Stimulated activated CD4-positive, alpha-beta T cell treated with anti-CD3 and anti-CD28 coated beads, Interleukin-12 subunit alpha, Interleukin-12 subunit beta, amount 100 ng/mL, for 4 hours (primary cell): ENCODE measurements around the gene RHO.

Experiments
- DNase-seq: peaks from one replicate; pipeline ENCODE4 v3.0.0-alpha.2; 2020

Gene RHO

DNA sequence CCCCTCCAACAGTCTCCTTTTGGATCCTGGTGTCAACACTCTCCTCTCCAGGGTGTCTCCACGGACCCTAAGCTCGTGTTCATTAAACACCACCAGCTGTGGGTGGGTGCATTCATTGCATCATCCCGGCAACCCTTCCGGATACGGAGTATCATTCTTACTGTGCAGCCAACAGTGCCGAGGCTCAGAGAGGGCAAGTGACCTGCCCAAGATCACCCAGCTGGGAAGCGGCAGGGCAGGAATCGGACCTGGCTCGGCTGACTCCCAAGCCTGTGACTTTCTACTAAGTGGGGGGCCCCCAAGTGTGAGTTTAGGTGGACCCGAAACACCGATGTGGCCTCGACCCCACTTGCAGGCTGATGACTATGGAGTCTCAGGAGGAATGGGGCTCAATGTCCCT lies 34.9 kb downstream of the RHO start:
- DNase-seq, result no peak

DNA sequence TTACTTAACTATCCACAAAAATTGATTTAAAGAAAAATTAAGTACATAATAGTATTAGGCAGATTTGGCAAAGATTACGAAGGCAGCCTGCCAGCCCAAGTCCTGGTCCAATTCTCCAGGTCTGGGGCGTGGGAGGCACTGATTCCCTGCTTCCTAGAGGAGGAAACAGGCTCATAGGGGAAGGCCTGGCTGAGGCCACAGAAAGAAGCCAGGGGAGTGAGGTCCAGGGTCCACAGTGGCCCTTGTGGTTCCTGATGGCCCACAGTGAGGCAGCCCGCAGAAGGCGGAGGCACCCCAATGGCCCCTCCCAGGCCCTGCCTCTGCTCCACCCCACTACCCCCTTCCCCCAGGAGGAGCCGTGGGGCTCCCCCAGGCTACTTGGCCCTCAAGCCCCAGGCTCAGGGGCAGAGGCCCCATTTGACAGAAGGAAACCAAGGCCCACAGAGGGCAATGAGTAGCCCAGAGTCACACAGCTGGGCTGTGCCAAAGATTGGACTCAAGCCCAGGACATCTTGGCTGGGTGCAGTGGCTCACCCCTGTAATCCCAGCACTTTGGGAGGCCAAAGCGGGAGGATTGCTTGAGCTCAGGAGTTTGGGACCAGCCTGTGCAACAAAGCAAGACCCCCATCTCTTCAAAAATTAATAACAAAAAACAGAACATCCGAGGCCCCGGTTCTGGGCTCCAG lies 35.6 kb downstream of the RHO start:
- no peak for DNase-seq

DNA sequence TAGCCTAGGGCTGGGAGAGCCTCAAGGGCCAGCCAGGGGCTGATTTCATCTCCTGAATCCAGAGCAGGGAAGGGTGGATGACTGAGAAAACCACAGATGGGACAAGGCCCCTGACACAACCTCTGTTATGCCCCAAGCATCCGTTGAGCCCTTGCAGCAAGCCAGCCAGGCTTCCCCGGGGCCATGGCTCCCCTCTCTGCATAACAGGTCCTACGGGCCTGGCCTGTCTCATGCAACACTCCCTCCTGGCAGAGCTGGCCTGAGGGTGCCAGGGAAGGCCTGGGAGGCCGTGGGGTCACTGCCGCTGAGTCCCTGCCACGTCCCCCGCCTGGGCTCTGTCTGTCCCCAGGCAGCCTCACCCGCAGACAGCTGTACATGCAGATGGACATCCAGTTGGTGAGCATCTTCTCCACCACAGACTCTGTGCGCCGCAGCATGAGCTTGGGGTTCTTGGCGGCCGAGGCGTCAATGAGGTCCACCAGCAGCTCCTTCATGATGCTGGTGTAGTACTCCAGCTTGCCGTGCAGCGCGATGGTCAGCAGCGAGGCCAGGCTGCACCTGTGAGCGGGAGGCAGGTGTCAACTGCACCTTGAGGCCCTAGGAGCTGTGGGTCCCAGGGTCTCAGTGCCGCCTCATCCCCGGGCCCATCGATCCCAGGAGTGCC lies 36.7 kb downstream of the RHO start:
- no peak for DNase-seq

DNA sequence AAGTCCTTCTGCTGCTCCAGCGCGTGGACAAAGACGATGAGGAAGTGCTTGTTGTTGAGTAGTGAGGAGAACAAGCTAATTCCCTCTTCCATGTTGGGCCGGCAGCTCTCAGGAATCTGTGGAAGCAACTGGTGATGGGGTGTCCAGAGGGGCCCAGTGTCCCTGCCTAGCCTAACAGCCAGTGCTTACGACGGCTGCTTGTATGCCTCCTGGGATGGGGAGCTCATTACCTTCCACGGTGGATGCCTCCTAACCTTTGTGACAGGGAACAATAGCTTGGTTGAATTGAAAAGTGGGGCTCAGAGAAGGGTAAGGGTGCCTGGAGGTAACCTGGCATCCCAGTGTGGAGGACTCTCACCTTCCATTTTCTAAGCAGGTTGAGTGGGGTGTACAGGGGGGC lies 37.5 kb downstream of the RHO start:
- no peak for DNase-seq

DNA sequence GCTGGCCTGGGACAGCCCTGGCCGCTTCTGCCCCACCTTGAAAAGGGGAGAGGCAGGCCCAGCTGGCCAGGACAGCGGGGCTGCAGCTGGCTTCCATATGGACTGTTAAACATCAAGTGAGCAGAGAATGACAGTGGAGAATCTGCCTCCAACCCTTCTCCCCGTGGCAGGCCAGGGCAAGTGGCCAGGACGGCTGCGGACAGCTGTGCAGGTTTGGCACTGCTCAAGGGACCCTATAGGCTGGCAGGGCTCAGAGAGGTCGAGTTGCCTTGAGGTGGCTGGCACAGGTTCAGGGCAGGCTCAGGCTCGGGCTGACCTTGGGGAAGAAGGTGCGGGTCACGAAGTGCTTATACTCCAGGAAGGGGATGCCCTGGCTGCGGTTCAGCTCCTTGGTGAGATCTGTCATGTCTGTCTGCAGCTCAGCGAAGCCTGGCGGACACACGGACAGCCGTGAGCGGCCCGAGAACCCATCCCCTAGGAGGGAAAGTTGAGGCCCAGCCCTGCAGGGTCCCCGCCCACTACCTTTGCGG lies 38.8 kb downstream of the RHO start:
- DNase-seq, result no peak

GRCh38 chr3:129567939-129568338 lies 39.5 kb downstream of the RHO start:
- no peak for DNase-seq

- DNase-seq, result no peak
Measured at GRCh38 chr3:129569856-129570255, 41.4 kb downstream of the RHO start.

- no peak for DNase-seq
Measured at GRCh38 chr3:129571605-129572547, 43.4 kb downstream of the RHO start.

DNA sequence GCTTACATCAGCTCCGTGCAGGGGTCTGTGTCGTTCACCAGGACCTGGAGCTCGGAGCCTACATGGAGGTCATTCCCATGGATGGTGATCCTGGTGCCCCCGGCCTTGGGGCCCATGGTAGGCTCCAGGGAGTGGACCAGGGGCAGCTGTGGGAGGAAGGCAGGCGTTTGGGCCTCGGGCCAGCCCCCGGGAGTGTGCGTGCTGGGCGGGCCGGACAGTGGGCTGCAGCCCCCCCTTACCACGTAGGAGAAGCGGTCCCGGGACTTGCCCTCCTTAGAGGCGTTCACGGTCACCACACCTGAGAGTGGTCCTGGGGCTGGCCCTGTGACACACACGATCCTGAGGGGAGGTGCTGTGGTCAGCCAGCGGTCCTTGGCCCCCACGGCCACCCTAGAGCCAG lies 44.2 kb downstream of the RHO start:
- no peak for DNase-seq

GRCh38 chr3:129573493-129573892 lies 45.1 kb downstream of the RHO start:
- no peak for DNase-seq

- no peak for DNase-seq
Measured at GRCh38 chr3:129574206-129574605, 45.8 kb downstream of the RHO start.

DNA sequence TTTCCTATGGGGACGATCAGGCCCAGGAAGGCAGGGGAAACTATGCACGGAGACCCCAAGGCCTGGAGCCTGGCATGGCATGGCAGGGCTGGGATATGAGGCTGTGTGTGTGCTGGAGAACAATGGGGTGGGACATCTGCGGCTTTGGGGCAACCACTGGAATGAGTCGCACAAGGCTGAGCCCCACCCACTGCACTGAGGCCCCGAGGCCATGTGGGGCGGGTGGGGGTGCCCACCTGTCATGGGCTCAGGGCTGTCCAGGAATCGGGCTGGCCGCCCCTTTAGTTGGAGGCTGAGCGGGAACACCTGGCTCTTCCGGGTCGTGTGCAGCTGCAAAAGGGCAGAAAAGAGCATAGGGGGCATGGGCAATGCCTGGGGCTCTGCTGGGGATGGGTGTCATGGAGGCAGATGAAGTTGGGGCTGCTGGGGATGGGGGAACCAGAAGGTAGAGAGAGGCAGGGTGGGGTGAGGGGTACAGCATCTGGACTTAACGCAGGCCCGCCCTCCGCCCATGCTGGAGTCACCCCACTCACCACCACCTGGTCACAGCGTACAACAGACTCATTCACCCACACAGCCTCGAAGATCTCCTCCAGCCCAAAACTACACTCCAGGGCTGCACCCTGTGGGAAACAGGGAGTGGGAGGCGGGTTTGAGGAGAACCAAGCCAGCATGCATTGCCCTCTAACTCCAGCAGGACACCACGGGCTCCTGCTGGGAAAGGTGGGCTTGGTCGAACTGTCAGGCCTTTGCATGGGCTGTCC lies 47.0 kb downstream of the RHO start:
- no peak for DNase-seq

DNA sequence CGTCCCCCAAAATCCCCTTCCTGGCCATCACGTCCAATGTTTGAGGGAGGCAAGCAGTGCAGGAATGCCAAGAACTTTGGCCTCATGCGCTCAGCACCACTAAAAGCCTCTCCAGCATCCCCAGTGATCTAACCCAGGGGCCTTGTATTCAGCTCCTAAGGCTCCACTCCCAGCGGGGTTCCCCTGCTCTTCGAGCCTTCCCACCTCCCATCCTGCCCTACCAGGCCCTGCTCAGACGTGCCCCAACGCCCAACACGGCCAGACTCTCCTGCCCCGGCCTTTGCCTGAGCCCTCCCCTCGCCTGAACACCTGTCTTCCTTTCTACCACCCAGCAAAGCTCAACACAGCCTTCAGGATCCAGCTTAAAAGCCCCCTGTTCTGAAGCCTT lies 47.6 kb downstream of the RHO start:
- DNase-seq, result no peak

DNA sequence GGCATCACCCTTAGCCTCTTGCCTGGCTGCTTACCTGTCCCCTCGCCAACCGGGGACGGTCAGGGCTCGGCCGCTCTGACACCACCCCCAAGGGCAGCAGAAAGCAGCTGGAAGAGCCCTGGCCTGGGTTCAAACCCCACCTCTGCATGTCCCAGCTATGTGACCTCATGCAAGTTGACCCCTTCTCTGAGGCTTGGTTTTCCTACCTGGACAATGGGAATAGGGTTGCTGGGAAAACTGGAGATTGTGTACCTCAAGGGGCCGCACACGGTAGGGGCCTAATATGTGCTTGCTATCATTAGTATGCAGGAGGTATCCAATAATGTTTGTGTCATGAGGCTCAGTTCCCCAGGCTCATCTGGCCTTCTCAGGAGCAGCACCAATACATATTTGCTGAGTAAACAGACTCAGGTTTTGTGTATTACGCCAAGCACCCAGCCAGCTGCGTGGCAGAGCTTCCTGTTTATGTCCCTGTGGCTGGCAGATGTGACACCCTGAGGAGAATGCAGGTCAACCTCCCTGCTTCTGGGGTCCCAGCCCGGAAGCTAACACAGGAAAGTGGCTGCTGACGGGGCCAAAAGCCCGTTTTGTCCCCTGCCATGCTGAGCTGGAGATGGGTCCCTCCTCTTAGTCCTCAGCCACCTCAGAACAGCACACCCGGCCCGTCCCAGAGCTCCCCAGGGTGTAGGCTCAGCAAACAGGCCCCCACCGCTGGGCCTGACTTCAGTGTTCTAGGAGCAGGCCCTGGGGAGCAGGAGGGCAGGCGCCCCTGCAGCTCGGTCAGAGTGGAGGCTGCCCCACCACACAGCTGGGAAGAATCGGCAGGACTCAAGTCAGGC lies 48.3 kb downstream of the RHO start:
- no peak for DNase-seq

GRCh38 chr3:129577366-129577765 lies 48.9 kb downstream of the RHO start:
- DNase-seq, result no peak

- no peak for DNase-seq
Measured at GRCh38 chr3:129577925-129578786, 49.7 kb downstream of the RHO start.

DNA sequence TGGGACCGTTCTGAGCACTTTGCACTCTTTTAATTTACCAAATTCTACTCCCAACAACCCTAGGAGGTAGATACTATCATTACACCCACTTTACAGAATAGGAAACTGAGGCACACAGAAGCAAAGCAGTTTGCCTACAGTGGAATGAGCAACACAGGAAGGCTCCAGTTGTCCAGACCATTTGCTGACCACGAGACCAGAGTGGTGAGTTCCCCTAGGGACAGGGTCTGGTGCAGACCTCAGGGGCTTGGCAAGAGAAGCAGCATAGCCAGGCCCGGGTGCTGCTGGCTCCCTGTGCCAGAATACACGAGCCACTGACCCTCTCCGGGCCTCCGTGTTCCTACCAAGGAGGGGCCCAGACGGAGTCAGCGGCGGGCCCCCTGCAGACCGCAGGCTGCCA lies 51.6 kb downstream of the RHO start:
- DNase-seq, result no peak

GRCh38 chr3:129581623-129582022 lies 53.2 kb downstream of the RHO start:
- no peak for DNase-seq

GRCh38 chr3:129582799-129583198 lies 54.4 kb downstream of the RHO start:
- no peak for DNase-seq

- no peak for DNase-seq
Measured at GRCh38 chr3:129583289-129583688, 54.9 kb downstream of the RHO start.

DNA sequence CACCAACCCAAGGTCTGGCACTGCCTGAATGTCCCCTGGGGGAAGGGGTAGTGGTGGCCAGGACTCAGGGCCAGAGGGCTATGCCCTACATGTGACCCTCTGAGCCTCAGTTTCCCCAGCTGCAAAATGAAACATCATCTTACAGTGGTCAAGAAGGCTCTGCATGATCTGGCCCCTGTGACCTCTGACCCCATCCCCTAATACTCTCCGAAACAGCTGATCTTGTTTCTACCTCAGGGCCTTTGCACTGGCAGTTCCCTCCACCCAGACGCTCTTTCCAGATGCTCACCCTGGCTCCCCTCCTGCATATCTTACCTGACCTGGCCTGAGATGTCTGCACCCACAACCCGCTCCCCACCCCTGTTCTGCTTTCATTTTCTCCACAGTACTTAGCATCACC lies 56.2 kb downstream of the RHO start:
- DNase-seq, result no peak
